NCI-H446 (cell line): ENCODE results near the gene COL25A1.
"Not testable (repeated sequence)": the region's sequence is repeated elsewhere in the genome, so short reads cannot be mapped to it uniquely, and the experiment has no call there.

Experiments
- DNase-seq, 2 experiments: peaks; one replicate each; lab custom pipeline; 2025; lab: John Stamatoyannopoulos, UW

Gene COL25A1

GRCh38 chr4:108916638-108917037 lies 385.8 kb downstream of the COL25A1 start:
- DNase-seq, result no peak

GRCh38 chr4:108906866-108907367 lies 395.5 kb downstream of the COL25A1 start:
- no peak for DNase-seq

GRCh38 chr4:108906006-108906405 lies 396.5 kb downstream of the COL25A1 start:
- no peak for DNase-seq

- no peak for DNase-seq
These were observed 398.8 kb downstream of the COL25A1 start for GRCh38 chr4:108903464-108904221.

GRCh38 chr4:108902769-108903168 lies 399.7 kb downstream of the COL25A1 start:
- no peak for DNase-seq

GRCh38 chr4:108901291-108901690 lies 401.2 kb downstream of the COL25A1 start:
- DNase-seq, result no peak

- DNase-seq, result no peak
These were observed 402.4 kb downstream of the COL25A1 start for GRCh38 chr4:108900018-108900580.

GRCh38 chr4:108893468-108893867 lies 409.0 kb downstream of the COL25A1 start:
- DNase-seq, result no peak

- DNase-seq, result no peak
These were observed 410.4 kb downstream of the COL25A1 start for GRCh38 chr4:108891896-108892590.

- DNase-seq, result no peak
These were observed 412.0 kb downstream of the COL25A1 start for GRCh38 chr4:108890484-108890881.

- no peak for DNase-seq
These were observed 412.6 kb downstream of the COL25A1 start for GRCh38 chr4:108889696-108890483.

GRCh38 chr4:108888769-108889168 lies 413.7 kb downstream of the COL25A1 start:
- DNase-seq, result no peak

- no peak for DNase-seq
These were observed 415.4 kb downstream of the COL25A1 start for GRCh38 chr4:108887034-108887433.

- no peak for DNase-seq
These were observed 417.2 kb downstream of the COL25A1 start for GRCh38 chr4:108885211-108885610.

GRCh38 chr4:108884596-108884995 lies 417.9 kb downstream of the COL25A1 start:
- no peak for DNase-seq

- no peak for DNase-seq
These were observed 420.5 kb downstream of the COL25A1 start for GRCh38 chr4:108881986-108882385.

- DNase-seq, result peak in 1 of 2 experiments; percentile 12
These were observed 421.3 kb downstream of the COL25A1 start for GRCh38 chr4:108881190-108881589.

GRCh38 chr4:108878806-108879205 lies 423.7 kb downstream of the COL25A1 start:
- DNase-seq, result no peak

GRCh38 chr4:108877821-108878220 lies 424.6 kb downstream of the COL25A1 start:
- no peak for DNase-seq

- DNase-seq, result no peak
These were observed 427.7 kb downstream of the COL25A1 start for GRCh38 chr4:108874806-108875205.

GRCh38 chr4:108869970-108870369 lies 432.5 kb downstream of the COL25A1 start:
- DNase-seq, result not testable (repeated sequence)

- no peak for DNase-seq
These were observed 433.7 kb downstream of the COL25A1 start for GRCh38 chr4:108868606-108869227.
